Hepatocyte (in vitro differentiated cells): ENCODE measurements around the gene NFYC. TPM values are rescaled to one million over a fixed set of nuclear protein-coding genes. Genes with fewer than 3 reads are reported as not detected.

Experiments
- DNase-seq: peaks from one replicate; pipeline ENCODE4 v3.0.0-alpha.2; 2016; ENCODE audit warnings: low spot score
- H2AFZ ChIP-seq: fragments of 200-600 bp; sonication (generic); 2 replicates; pipeline ENCODE4 v1.6.0; 2016; ENCODE audit warnings: antibody characterized with exemption, mild to moderate bottlenecking
- H3K27ac ChIP-seq: fragments of 200-600 bp; sonication (generic); 2 replicates; pipeline ENCODE4 v1.5.1; 2016; ENCODE audit warnings: mild to moderate bottlenecking
- H3K27me3 ChIP-seq: fragments of 200-600 bp; sonication (generic); 2 replicates; pipeline ENCODE4 v1.6.1; 2016
- H3K36me3 ChIP-seq: fragments of 200-600 bp; sonication (generic); replicated peaks from 2 replicates; pipeline ENCODE4 v1.5.1; 2016; ENCODE audit warnings: low read depth; ENCODE audit not compliant: insufficient read depth
- H3K4me1 ChIP-seq: fragments of 200-600 bp; sonication (generic); 2 replicates; pipeline ENCODE4 v1.5.1; 2016; ENCODE audit warnings: mild to moderate bottlenecking, moderate library complexity; ENCODE audit not compliant: insufficient read depth
- H3K4me2 ChIP-seq: fragments of 200-600 bp; sonication (generic); 2 replicates; pipeline ENCODE4 v1.6.0; 2016
- H3K4me3 ChIP-seq: fragments of 200-600 bp; sonication (generic); 2 replicates; pipeline ENCODE4 v1.5.1; 2016; ENCODE audit warnings: mild to moderate bottlenecking
- H3K79me2 ChIP-seq: fragments of 200-600 bp; sonication (generic); 2 replicates; pipeline ENCODE4 v1.6.0; 2017; ENCODE audit warnings: mild to moderate bottlenecking
- H3K9me2 ChIP-seq: fragments of 200-600 bp; sonication (generic); replicated peaks from 2 replicates; pipeline ENCODE4 v1.6.0; 2017; ENCODE audit warnings: mild to moderate bottlenecking; ENCODE audit not compliant: insufficient read depth
- H3K9me3 ChIP-seq: fragments of 200-600 bp; sonication (generic); 2 replicates; pipeline ENCODE4 v1.5.1; 2016; ENCODE audit warnings: low read depth, mild to moderate bottlenecking
- H4K20me1 ChIP-seq: fragments of 200-600 bp; sonication (generic); 2 replicates; pipeline ENCODE4 v1.6.0; 2016; ENCODE audit warnings: mild to moderate bottlenecking; ENCODE audit not compliant: insufficient read depth, poor library complexity, severe bottlenecking
- EZH2 ChIP-seq: fragments of 200-600 bp; sonication (generic); IDR thresholded peaks from 2 replicates; pipeline ENCODE4 v1.6.1; 2016; ENCODE audit warnings: antibody characterized with exemption, mild to moderate bottlenecking, borderline replicate concordance
- EZH2phosphoT487 ChIP-seq: fragments of 200-600 bp; sonication (generic); IDR thresholded peaks from one replicate; pipeline ENCODE4 v1.6.1; 2018; ENCODE audit warnings: antibody characterized with exemption, mild to moderate bottlenecking, low read depth, moderate library complexity; ENCODE audit not compliant: unreplicated experiment, severe bottlenecking
- WGBS: methylation state at CpG from one replicate; pipeline ENCODE4 v1.1.6; 2016; ENCODE audit warnings: low lambda C conversion rate; ENCODE audit errors: missing lambda C conversion rate; 5-methylcytosine and 5-hydroxymethylcytosine counted together
- polyA plus RNA-seq: library from polyadenylated mRNA; unstranded; fragments of >200 nt; fragmentation: Nextera tagmentation; extraction: Ambion mirVana; gene quantifications from 2 replicates; pipeline ENCODE4 v1.2.1, GENCODE V29; 2016
- total RNA-seq: library from RNA; depleted of rRNA; stranded (reverse); fragments of >200 nt; gene quantifications from 2 replicates; pipeline ENCODE4 v1.2.3, GENCODE V29; 2014
- TF ChIP-seq, protein P1 (sequence below): fragments of 200-600 bp; sonication (generic); IDR thresholded peaks from 2 replicates; pipeline ENCODE4 v1.5.1; 2016; ENCODE audit warnings: antibody characterized with exemption, mild to moderate bottlenecking; ENCODE audit not compliant: poor library complexity

Gene NFYC
- total and polyA plus RNA-seq, 2 experiments from 2014 or later, result 44.1 to 52.5 TPM

DNA sequence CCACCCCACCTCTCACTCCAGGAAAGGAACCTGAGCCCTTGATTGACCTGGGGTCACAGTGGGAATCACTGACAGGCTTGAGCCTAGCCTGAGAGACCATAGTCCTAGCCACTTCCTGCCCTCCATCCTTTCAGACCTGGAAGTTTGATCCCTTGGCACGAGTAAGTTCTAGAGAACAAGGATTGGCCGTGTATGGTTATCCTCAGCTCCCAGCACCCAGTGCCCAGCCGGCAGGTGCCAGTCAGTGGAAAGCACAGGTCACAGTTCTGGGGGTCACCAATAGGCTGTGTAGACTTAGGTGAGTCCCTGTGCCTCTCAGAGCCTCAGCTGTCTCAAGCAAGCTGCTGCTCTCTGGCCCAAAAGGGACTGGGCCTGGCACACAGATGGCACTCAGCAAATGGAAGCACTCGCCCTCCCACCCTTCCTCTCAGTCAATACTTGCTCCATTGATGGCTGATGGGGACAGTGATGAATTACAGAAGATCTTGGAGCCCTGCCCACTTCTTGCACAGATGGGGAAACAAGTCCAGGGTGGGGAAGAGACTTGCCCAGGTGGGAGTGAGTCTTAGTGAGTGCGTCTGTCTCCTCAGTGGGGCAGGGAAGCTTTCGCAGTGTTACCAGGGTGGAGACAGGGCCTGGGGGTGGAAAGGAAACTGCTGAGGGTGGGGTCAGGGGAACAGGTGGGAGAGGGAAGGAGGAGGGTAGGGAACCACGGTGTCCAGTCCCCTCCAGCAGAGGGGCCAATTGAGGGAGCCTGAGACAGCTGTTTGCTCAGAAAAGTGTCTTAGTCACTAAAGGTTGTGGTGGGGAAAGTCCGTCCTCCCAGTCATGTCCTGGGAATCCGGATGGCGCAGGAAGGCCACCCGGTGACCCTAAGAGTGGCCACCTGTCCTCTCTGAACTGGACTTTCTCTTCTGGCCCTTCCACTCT is 89.4 kb downstream of the NFYC start:
- H3K9me2 ChIP-seq, result no peaks in the 10 kb centered on the region
- no peaks in the 10 kb centered on the region for H3K36me3 ChIP-seq
- no peaks in the 10 kb centered on the region for H3K9me3 ChIP-seq
- H3K79me2 ChIP-seq, result no peaks in the 10 kb centered on the region
- peaks cover 13% of the 10 kb centered on the region for H3K4me1 ChIP-seq
- H3K4me3 ChIP-seq, result no peak overlapping the region
- H3K27me3 ChIP-seq, result peaks cover 29% of the 10 kb centered on the region
- no peaks in the 10 kb centered on the region for H4K20me1 ChIP-seq
- WGBS, result 78% methylated on average over 11 of the region's 11 CpGs
- H3K4me2 ChIP-seq, result no peak overlapping the region
- H3K27ac ChIP-seq, result no peak overlapping the region
- H2AFZ ChIP-seq, result no peak overlapping the region
- TF ChIP-seq EZH2 (no peak), EZH2phosphoT487 (no peak)
- TF ChIP-seq, protein P1, sequence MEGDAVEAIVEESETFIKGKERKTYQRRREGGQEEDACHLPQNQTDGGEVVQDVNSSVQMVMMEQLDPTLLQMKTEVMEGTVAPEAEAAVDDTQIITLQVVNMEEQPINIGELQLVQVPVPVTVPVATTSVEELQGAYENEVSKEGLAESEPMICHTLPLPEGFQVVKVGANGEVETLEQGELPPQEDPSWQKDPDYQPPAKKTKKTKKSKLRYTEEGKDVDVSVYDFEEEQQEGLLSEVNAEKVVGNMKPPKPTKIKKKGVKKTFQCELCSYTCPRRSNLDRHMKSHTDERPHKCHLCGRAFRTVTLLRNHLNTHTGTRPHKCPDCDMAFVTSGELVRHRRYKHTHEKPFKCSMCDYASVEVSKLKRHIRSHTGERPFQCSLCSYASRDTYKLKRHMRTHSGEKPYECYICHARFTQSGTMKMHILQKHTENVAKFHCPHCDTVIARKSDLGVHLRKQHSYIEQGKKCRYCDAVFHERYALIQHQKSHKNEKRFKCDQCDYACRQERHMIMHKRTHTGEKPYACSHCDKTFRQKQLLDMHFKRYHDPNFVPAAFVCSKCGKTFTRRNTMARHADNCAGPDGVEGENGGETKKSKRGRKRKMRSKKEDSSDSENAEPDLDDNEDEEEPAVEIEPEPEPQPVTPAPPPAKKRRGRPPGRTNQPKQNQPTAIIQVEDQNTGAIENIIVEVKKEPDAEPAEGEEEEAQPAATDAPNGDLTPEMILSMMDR, result no peak
- DNase-seq, result no peak

DNA sequence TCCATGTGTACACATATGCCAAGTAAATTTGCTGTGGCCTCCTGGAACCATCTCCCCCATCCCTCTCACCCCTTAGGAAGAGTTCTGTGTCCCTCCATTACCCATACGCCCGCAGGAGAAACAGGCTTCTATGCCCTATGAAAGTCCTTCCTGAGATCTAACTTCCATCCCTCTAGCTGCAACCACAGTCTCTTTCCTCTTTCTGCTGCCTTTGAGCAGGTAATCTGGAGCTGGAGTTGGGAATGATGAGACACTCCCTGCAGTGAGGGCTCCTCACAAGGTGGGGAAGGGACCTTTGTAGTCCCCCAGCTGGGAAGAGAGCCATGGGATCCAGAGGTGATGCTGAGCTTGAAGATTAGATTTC is 90.1 kb downstream of the NFYC start:
- H3K27ac ChIP-seq, result no peak overlapping the region
- H3K4me2 ChIP-seq, result no peak overlapping the region
- H2AFZ ChIP-seq, result no peak overlapping the region
- DNase-seq, result no peak
- H3K9me3 ChIP-seq, result no peaks in the 10 kb centered on the region
- peaks cover 13% of the 10 kb centered on the region for H3K4me1 ChIP-seq
- H4K20me1 ChIP-seq, result no peaks in the 10 kb centered on the region
- H3K36me3 ChIP-seq, result no peaks in the 10 kb centered on the region
- H3K79me2 ChIP-seq, result no peaks in the 10 kb centered on the region
- no peaks in the 10 kb centered on the region for H3K9me2 ChIP-seq
- no peak overlapping the region for H3K4me3 ChIP-seq
- TF ChIP-seq EZH2phosphoT487 (no peak), EZH2 (no peak)
- TF ChIP-seq, protein P1, result no peak
- WGBS, result 93% methylated on average over 2 of the region's 2 CpGs
- peaks cover 29% of the 10 kb centered on the region for H3K27me3 ChIP-seq

DNA sequence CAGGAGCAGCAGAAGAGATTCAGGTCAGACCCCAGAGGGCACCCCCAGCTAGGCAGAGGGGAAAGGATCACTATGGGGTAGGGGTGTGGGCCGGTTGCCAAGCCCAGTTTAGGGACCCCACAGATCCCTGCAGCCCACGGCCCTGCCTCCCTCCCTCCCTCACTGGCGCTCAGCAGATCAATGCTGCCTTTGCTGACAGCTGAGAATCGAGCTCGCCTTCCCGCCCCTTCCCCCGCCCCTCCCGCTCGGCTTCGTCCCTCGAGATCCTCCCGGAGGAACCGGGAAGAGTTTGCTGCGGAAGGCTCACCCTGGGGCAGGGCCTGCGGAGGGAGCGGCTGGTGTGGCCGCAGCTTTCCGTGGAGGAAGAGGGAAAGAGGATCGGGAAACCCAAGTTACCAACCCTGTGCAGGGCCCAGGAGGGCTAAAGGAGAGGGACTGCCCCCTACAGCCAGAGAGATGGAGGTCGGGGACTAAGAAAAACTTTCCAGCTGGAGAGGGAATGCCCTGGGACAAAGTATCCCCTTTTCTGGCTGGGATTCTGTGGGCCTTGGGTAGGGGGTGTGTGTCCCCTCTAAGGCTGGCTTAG is 91.0 kb downstream of the NFYC start:
- WGBS, result 9% methylated on average over 15 of the region's 20 CpGs
- H3K27ac ChIP-seq, result no peak overlapping the region
- H3K36me3 ChIP-seq, result no peaks in the 10 kb centered on the region
- DNase-seq, result no peak
- no peaks in the 10 kb centered on the region for H3K9me3 ChIP-seq
- H3K9me2 ChIP-seq, result no peaks in the 10 kb centered on the region
- peak overlapping the region; percentile 94 for H3K4me2 ChIP-seq
- H4K20me1 ChIP-seq, result no peaks in the 10 kb centered on the region
- H3K4me1 ChIP-seq, result peaks cover 13% of the 10 kb centered on the region
- no peak for TF ChIP-seq EZH2
- TF ChIP-seq, protein P1, result peak; percentile 9
- H3K27me3 ChIP-seq, result peaks cover 29% of the 10 kb centered on the region
- no peak overlapping the region for H2AFZ ChIP-seq
- no peaks in the 10 kb centered on the region for H3K79me2 ChIP-seq
- H3K4me3 ChIP-seq, result no peak overlapping the region
